PFSK-1 (cell line): Measurements from ENCODE around the gene RYR3.

Experiments used
- FOXP2 ChIP-seq: optimal IDR thresholded peaks from 2 replicates; pipeline ENCODE3; 2011; ENCODE audit warnings: borderline replicate concordance, control low read depth, inconsistent platforms; ENCODE audit not compliant: insufficient read depth; ENCODE audit errors: extremely low read length, extremely low read depth
- POLR2AphosphoS5 ChIP-seq: IDR thresholded peaks from 2 replicates; pipeline ENCODE4 v1.6.1; 2012; ENCODE audit warnings: low read depth, mild to moderate bottlenecking, control low read depth, low read length, moderate library complexity
- REST ChIP-seq, 2 experiments: IDR thresholded peaks; 2 replicates each; pipeline versions ENCODE4 v1.6.1 to v1.8.0; 2011 to 2012; ENCODE audit warnings: low read depth in 2 of 2, low read length in 2 of 2, control low read depth in 1 of 2, inconsistent platforms in 1 of 2, mild to moderate bottlenecking in 1 of 2, moderate library complexity in 1 of 2; ENCODE audit not compliant: insufficient read depth in 1 of 2
- SIN3A ChIP-seq: IDR thresholded peaks from 2 replicates; pipeline ENCODE4 v1.6.1; 2012; ENCODE audit warnings: mild to moderate bottlenecking, low read length, moderate library complexity, borderline replicate concordance; ENCODE audit not compliant: insufficient read depth
- TAF1 ChIP-seq: IDR thresholded peaks from 2 replicates; pipeline ENCODE4 v1.6.1; 2012; ENCODE audit warnings: low read length, control low read depth, borderline replicate concordance; ENCODE audit not compliant: insufficient read depth

The RYR3 gene

GRCh38 chr15:33489335-33489734 is 178.6 kb downstream of the RYR3 start:
- TF ChIP-seq SIN3A (no peak), TAF1 (no peak), FOXP2 (no peak), REST (IDR thresholded peaks at IDR 0.05; ENCODE audit: insufficient read depth in 1 of 2, low read depth in 2 of 2, low read length in 2 of 2) (no peak), POLR2AphosphoS5 (no peak)

- TF ChIP-seq POLR2AphosphoS5 = no peak
These were observed 179.9 kb downstream of the RYR3 start for GRCh38 chr15:33490703-33491102.

- no peak for TF ChIP-seq REST (IDR thresholded peaks at IDR 0.05; ENCODE audit: insufficient read depth in 1 of 2, low read depth in 2 of 2, low read length in 2 of 2)
- no peak for TF ChIP-seq POLR2AphosphoS5
- no peak for TF ChIP-seq SIN3A
- no peak for TF ChIP-seq FOXP2
- TF ChIP-seq TAF1 = no peak
These were observed 181.8 kb downstream of the RYR3 start for GRCh38 chr15:33492434-33493052.

GRCh38 chr15:33494306-33494705 is 183.5 kb downstream of the RYR3 start:
- TF ChIP-seq REST (IDR thresholded peaks at IDR 0.05; ENCODE audit: insufficient read depth in 1 of 2, low read depth in 2 of 2, low read length in 2 of 2) = no peak
- no peak for TF ChIP-seq POLR2AphosphoS5
- TF ChIP-seq SIN3A = no peak
- no peak for TF ChIP-seq TAF1
- TF ChIP-seq FOXP2 = no peak

- TF ChIP-seq FOXP2 (no peak), TAF1 (no peak), POLR2AphosphoS5 (no peak), REST (IDR thresholded peaks at IDR 0.05; ENCODE audit: insufficient read depth in 1 of 2, low read depth in 2 of 2, low read length in 2 of 2) (no peak), SIN3A (no peak)
These were observed 189.8 kb downstream of the RYR3 start for GRCh38 chr15:33500432-33501195.
